MM.1S (cell line): Measurements from ENCODE around the gene AGPAT1.

Source experiments
- DNase-seq: peaks from one replicate; pipeline ENCODE4 v3.0.0-alpha.2; 2015
- H2AFZ ChIP-seq: fragments of 300-600 bp; sonication (generic); 2 replicates; pipeline ENCODE4 v1.6.0; 2016; ENCODE audit warnings: antibody characterized with exemption, low read length
- H3F3A ChIP-seq: fragments of 300-600 bp; sonication (generic); 2 replicates; pipeline ENCODE4 v1.6.1; 2016; ENCODE audit warnings: mild to moderate bottlenecking, antibody characterized with exemption, low read length, moderate library complexity, mixed read lengths; ENCODE audit not compliant: insufficient read depth
- H3K27ac ChIP-seq: fragments of 300-600 bp; sonication (generic); 2 replicates; pipeline ENCODE4 v1.5.1; 2016; ENCODE audit warnings: mild to moderate bottlenecking, low read length
- H3K27me3 ChIP-seq: fragments of 300-600 bp; sonication (generic); replicated peaks from 2 replicates; pipeline ENCODE4 v1.6.0; 2016; ENCODE audit warnings: low read length; ENCODE audit not compliant: insufficient read depth
- H3K36me3 ChIP-seq: fragments of 300-600 bp; sonication (generic); replicated peaks from 2 replicates; pipeline ENCODE4 v1.6.1; 2016; ENCODE audit warnings: mild to moderate bottlenecking, low read length, mixed read lengths; ENCODE audit not compliant: insufficient read depth
- H3K4me1 ChIP-seq: fragments of 300-600 bp; sonication (generic); 2 replicates; pipeline ENCODE4 v1.6.1; 2016; ENCODE audit warnings: low read length, mixed read lengths
- H3K4me2 ChIP-seq: fragments of 300-600 bp; sonication (generic); 2 replicates; pipeline ENCODE4 v1.6.0; 2016; ENCODE audit warnings: low read depth, low read length
- H3K4me3 ChIP-seq: fragments of 300-600 bp; sonication (generic); 2 replicates; pipeline ENCODE4 v1.5.1; 2016; ENCODE audit warnings: low read length, mixed read lengths
- H3K79me2 ChIP-seq: fragments of 300-600 bp; sonication (generic); 2 replicates; pipeline ENCODE4 v1.6.1; 2016; ENCODE audit warnings: mixed run types, low read length, mixed read lengths
- H3K9ac ChIP-seq: fragments of 300-600 bp; sonication (generic); 2 replicates; pipeline ENCODE4 v1.6.1; 2016; ENCODE audit warnings: low read length, mixed read lengths
- H3K9me2 ChIP-seq: fragments of 300-600 bp; sonication (generic); replicated peaks from 2 replicates; pipeline ENCODE4 v1.6.1; 2016; ENCODE audit warnings: mild to moderate bottlenecking, low read length, mixed read lengths; ENCODE audit not compliant: insufficient read depth
- H3K9me3 ChIP-seq: fragments of 300-600 bp; sonication (generic); replicated peaks from 2 replicates; pipeline ENCODE4 v1.6.1; 2016; ENCODE audit warnings: mild to moderate bottlenecking, low read length, mixed read lengths; ENCODE audit not compliant: insufficient read depth
- H4K20me1 ChIP-seq: fragments of 300-600 bp; sonication (generic); 2 replicates; pipeline ENCODE4 v1.6.1; 2016; ENCODE audit warnings: mild to moderate bottlenecking, low read length, moderate library complexity, mixed read lengths; ENCODE audit not compliant: insufficient read depth
- CTCF ChIP-seq: fragments of 300-600 bp; sonication (generic); IDR thresholded peaks from 2 replicates; pipeline ENCODE4 v1.5.1; 2016; ENCODE audit warnings: antibody characterized with exemption, low read length, mixed read lengths
- EZH2 ChIP-seq: fragments of 300-600 bp; sonication (generic); optimal IDR thresholded peaks from 2 replicates; pipeline ENCODE3; 2017; ENCODE audit warnings: low read depth, mild to moderate bottlenecking, antibody characterized with exemption, low read length, mixed read lengths
- EZH2phosphoT487 ChIP-seq: fragments of 300-600 bp; sonication (generic); IDR thresholded peaks from 2 replicates; pipeline ENCODE4 v1.6.1; 2018; ENCODE audit warnings: antibody characterized with exemption, low read length

AGPAT1 gene

GRCh38 chr6:32158052-32158451 is 17.8 kb downstream of the AGPAT1 start:
- no peaks in the 10 kb centered on the region for H3K9me3 ChIP-seq
- H3K9ac ChIP-seq, result no peak overlapping the region
- no peaks in the 10 kb centered on the region for H3K9me2 ChIP-seq
- no peaks in the 10 kb centered on the region for H3K79me2 ChIP-seq
- H3F3A ChIP-seq, result no peaks in the 10 kb centered on the region
- no peak overlapping the region for H3K27ac ChIP-seq
- no peak overlapping the region for H3K4me3 ChIP-seq
- H3K4me1 ChIP-seq, result 0 out of 2 replicates have a peak, but pooled peaks cover 4% of the 10 kb centered on the region
- TF ChIP-seq EZH2phosphoT487, result no peak
- TF ChIP-seq EZH2, result no peak
- TF ChIP-seq CTCF, result no peak
- H4K20me1 ChIP-seq, result no peaks in the 10 kb centered on the region
- no peaks in the 10 kb centered on the region for H3K36me3 ChIP-seq
- DNase-seq, result no peak
- H3K27me3 ChIP-seq, result peaks cover 12% of the 10 kb centered on the region
- no peak overlapping the region for H3K4me2 ChIP-seq
- no peak overlapping the region for H2AFZ ChIP-seq

GRCh38 chr6:32156891-32157290 is 19.0 kb downstream of the AGPAT1 start:
- H3K4me3 ChIP-seq, result no peak overlapping the region
- no peak overlapping the region for H3K4me2 ChIP-seq
- peaks cover 24% of the 10 kb centered on the region for H3K27me3 ChIP-seq
- H2AFZ ChIP-seq, result no peak overlapping the region
- H3K9me2 ChIP-seq, result no peaks in the 10 kb centered on the region
- H3K4me1 ChIP-seq, result 0 out of 2 replicates have a peak, but pooled peaks cover 4% of the 10 kb centered on the region
- H3K9ac ChIP-seq, result no peak overlapping the region
- no peak for TF ChIP-seq CTCF
- H3K9me3 ChIP-seq, result no peaks in the 10 kb centered on the region
- no peaks in the 10 kb centered on the region for H4K20me1 ChIP-seq
- H3K36me3 ChIP-seq, result no peaks in the 10 kb centered on the region
- no peak overlapping the region for H3K27ac ChIP-seq
- no peak for DNase-seq
- no peaks in the 10 kb centered on the region for H3F3A ChIP-seq
- no peaks in the 10 kb centered on the region for H3K79me2 ChIP-seq

GRCh38 chr6:32154514-32155161 is 21.2 kb downstream of the AGPAT1 start:
- H3K79me2 ChIP-seq, result no peaks in the 10 kb centered on the region
- peaks cover 43% of the 10 kb centered on the region for H3K27me3 ChIP-seq
- H3K27ac ChIP-seq, result no peak overlapping the region
- TF ChIP-seq CTCF (peak; percentile 67), EZH2phosphoT487 (no peak)
- H4K20me1 ChIP-seq, result no peaks in the 10 kb centered on the region
- no peaks in the 10 kb centered on the region for H3F3A ChIP-seq
- 0 out of 2 replicates have a peak, but pooled peaks cover 4% of the 10 kb centered on the region for H3K4me1 ChIP-seq
- peak overlapping the region; percentile 79 for H3K4me3 ChIP-seq
- no peaks in the 10 kb centered on the region for H3K9me3 ChIP-seq
- peak; percentile 74 for DNase-seq
- peak overlapping the region; percentile 98 for H2AFZ ChIP-seq
- no peaks in the 10 kb centered on the region for H3K36me3 ChIP-seq
- H3K9ac ChIP-seq, result peak overlapping the region; percentile 44; the same call in 1 of the 2 replicates
- no peaks in the 10 kb centered on the region for H3K9me2 ChIP-seq
- H3K4me2 ChIP-seq, result peak overlapping the region; percentile 99
